Heart left ventricle (tissue), 13 donors: Measurements from ENCODE around the gene TMEM80.

Experiments used
- POLR2A ChIP-seq, 2 donors: fragments of 450-650 bp; IDR thresholded peaks; one replicate each; pipeline ENCODE4 v1.6.1; 2017; ENCODE audit warnings: antibody characterized with exemption in 2 of 2, mild to moderate bottlenecking in 2 of 2, moderate library complexity in 2 of 2
- TF ChIP-seq, protein P1 (sequence below), 12 donors: fragments of 200-600 bp; sonication (generic) in 4 of 12; IDR thresholded peaks; one replicate each; pipeline versions ENCODE4 v1.5.0 to v1.8.0; 2018 to 2022; ENCODE audit warnings: antibody characterized with exemption in 12 of 12, mild to moderate bottlenecking in 5 of 12
- donor health status: ischemic (EF 13 %, LVEDD 7.1; RV severe dilation, severe dysfunction).
- donor health status: DM: no; HTN: yes; CAD: no.
- donor health status: DM: no; HTN: no; CAD: no.
- donor health status: ischemic (EF 25% LVEDD 6.9; RV normal size, moderate dysfunction).
- donor health status: ischemic (EF 25% LVEDD 5.7; RV mildly dilated, moderate dysfunction).
- donor health status: ischemic (EF 35%, LVEDD 5.7; RV mildly dilated, moderate dysfunction).
- donor health status: nonischemic (EF 11% LVEDD 7.7; RV severe dilation, severe dysfunction).
- donor health status: DM: yes; HTN: yes; CAD: no.
- donor health status: PGD.
- donor health status: ischemic (EF 29% LVEDD 5.4; RV normal size, mild dysfunction).
- donor health status: nonischemic (EF 23%, LVEDD 6.1; RV moderate dilation, normal function).

DNA sequence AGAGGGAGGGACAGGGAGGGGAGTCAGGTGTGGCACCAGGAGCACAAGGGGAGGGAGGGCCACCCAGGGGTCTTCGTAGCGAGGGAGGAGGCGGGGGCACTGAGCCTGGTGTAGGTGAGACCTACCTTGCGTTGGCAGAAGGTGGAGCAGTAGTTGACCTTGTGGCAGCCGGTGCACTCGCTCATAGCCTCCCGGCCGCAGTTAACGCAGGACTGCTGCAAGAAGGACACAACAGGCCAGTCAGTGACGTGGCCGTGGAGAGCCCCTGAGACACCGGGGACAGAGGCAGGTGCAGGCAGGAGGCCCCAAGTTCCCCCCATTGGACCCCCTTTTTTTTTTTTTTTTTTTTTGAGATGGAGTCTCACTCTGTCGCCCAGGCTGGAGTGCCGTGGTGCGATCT is 41.8 kb upstream of the TMEM80 start:
- TF ChIP-seq, protein P1, sequence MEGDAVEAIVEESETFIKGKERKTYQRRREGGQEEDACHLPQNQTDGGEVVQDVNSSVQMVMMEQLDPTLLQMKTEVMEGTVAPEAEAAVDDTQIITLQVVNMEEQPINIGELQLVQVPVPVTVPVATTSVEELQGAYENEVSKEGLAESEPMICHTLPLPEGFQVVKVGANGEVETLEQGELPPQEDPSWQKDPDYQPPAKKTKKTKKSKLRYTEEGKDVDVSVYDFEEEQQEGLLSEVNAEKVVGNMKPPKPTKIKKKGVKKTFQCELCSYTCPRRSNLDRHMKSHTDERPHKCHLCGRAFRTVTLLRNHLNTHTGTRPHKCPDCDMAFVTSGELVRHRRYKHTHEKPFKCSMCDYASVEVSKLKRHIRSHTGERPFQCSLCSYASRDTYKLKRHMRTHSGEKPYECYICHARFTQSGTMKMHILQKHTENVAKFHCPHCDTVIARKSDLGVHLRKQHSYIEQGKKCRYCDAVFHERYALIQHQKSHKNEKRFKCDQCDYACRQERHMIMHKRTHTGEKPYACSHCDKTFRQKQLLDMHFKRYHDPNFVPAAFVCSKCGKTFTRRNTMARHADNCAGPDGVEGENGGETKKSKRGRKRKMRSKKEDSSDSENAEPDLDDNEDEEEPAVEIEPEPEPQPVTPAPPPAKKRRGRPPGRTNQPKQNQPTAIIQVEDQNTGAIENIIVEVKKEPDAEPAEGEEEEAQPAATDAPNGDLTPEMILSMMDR (IDR thresholded peaks at IDR 0.05) = no peak
- TF ChIP-seq POLR2A (IDR thresholded peaks at IDR 0.05) = no peak
